Measurements from ENCODE around the gene ARHGEF16.

ARHGEF16 gene

DNA sequence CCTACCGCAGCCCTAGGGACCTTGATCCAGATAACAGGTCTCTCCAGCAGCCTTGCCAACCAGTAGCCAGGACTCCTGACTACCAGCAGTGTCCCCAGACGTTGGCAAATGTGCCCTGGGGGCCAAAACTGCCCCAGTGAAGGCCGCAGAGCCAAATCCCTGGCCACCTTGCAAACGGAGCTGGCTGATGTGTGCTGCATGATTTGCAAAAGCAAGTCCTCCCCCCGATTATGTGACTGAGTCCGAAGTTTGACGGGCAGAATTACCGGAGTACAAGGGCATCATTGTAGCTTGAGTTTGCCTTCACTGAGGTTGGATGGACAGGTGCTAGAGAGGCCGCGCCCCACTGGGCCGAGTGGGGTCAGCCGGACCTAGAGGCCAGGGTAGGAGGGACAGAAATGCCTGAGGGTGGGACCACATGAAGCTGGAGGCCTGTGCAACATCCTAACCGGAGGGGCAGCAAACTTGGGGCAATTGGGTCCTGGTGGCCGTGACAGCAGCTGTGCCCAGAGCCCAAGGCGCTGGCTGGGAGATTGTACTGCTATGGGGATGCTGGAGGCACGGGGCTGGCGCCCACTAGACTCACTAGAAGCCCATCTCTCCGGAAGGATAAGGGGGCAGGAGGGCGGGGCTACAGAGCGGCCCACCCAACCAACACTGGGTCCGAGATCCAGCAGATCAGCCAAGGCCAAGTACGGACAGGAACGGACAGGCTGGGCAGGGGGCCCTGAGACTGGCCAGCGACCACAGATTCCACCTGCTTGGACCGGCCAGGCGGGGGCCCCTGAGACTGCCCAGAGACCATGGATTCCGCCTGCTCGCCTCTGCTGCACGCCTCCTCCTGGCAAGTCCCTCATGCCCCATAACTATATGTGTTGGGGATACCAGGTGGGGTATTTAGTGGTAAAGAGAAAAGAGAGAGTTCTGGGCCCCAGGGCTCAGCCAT is 2.8 kb downstream of the ARHGEF16 start:
- peaks cover 6% of the 10 kb centered on the region for H3K4me1 Mint-ChIP-seq
- H3K27ac Mint-ChIP-seq = no peak overlapping the region
- H3K36me3 Mint-ChIP-seq = no peaks in the 10 kb centered on the region
- H3K4me3 Mint-ChIP-seq = no peak overlapping the region
- H3K27me3 Mint-ChIP-seq = peaks cover 51% of the 10 kb centered on the region
- H3K9me3 Mint-ChIP-seq = no peaks in the 10 kb centered on the region
- ATAC-seq = no peak

- ATAC-seq = no peak
- H3K27ac Mint-ChIP-seq = no peak overlapping the region
- H3K36me3 Mint-ChIP-seq = no peaks in the 10 kb centered on the region
- no peak overlapping the region for H3K4me3 Mint-ChIP-seq
- H3K9me3 Mint-ChIP-seq = no peaks in the 10 kb centered on the region
- peaks cover 41% of the 10 kb centered on the region for H3K27me3 Mint-ChIP-seq
- H3K4me1 Mint-ChIP-seq = peaks cover 3% of the 10 kb centered on the region
These were observed 3.7 kb downstream of the ARHGEF16 start for GRCh38 chr1:3457910-3458883.

DNA sequence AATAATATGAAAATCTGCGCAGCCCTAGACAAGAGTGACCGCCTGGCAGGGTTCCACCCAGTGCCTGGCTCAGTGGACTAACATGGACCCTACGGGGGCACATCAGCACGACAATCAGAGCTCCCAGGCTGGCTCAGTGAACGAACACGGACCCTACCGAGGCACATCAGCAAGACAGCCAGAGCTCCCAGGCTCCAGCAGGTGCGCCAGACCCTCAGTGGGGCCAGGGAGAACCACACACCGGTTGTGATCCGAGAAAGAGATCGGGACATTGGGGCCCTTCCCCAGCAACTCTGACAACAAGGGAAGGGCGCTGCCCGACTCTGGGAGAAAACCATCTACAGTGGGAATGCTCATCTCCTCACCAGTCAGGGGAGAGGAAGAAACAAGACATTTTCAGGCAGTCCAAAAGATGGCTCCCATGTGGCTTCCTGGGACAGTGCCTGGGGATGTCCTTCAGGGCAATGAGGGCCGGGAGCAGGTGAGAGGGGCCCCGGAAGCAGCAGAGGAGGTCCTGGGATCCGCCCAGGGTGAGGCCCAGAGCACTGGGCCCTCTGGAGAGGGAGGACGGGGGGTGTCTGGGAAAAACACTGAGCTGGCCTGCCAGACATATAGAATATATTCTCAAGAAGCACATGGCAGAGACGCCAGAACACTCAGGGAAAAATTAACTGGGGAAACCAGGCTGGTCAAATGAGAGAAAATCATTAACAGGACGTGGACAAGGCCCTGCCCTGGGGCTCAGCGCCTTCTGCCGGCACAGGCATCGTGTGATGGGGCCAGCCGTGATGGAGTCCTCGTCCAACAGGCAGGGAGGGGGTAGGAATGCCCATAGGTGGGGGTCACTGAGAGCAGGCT is 4.8 kb downstream of the ARHGEF16 start:
- no peak for ATAC-seq
- H3K9me3 Mint-ChIP-seq = no peaks in the 10 kb centered on the region
- H3K27ac Mint-ChIP-seq = no peak overlapping the region
- no peaks in the 10 kb centered on the region for H3K36me3 Mint-ChIP-seq
- H3K4me1 Mint-ChIP-seq = no peaks in the 10 kb centered on the region
- H3K4me3 Mint-ChIP-seq = no peak overlapping the region
- H3K27me3 Mint-ChIP-seq = peaks cover 37% of the 10 kb centered on the region

- Mint-ChIP-seq H3K27ac (no peak overlapping the region), H3K36me3 (no peaks in the 10 kb centered on the region), H3K4me3 (no peak overlapping the region), H3K27me3 (peaks cover 43% of the 10 kb centered on the region), H3K9me3 (no peaks in the 10 kb centered on the region), H3K4me1 (no peaks in the 10 kb centered on the region)
- no peak for ATAC-seq
These were observed 5.6 kb downstream of the ARHGEF16 start for GRCh38 chr1:3459940-3460671.

DNA sequence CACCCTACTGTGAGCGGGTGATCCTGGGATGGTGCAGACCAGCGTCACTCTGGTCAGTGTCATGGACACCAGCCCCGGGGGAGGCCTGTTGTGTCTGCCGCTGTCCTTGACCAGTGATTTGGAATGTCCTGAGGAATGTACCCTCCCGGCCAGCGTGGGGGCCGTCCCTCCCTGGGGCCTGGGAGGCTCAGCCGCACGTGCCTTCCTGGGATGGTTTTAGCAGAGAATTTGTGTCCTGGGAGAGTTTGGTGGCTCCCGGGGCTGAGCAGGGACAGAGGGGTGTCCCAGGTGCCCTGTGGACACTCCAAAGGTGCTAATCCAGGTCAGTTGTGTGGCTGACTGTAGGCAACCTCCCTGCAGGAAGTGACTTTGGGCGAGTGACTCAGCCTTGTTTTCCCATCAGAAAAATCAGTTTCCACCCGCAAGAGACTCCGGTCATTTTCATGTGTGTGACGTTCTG is 6.2 kb downstream of the ARHGEF16 start:
- Mint-ChIP-seq H3K4me1 (peaks cover 3% of the 10 kb centered on the region), H3K36me3 (no peaks in the 10 kb centered on the region), H3K4me3 (no peak overlapping the region), H3K27ac (no peak overlapping the region), H3K9me3 (no peaks in the 10 kb centered on the region), H3K27me3 (peaks cover 43% of the 10 kb centered on the region)
- ATAC-seq = no peak

DNA sequence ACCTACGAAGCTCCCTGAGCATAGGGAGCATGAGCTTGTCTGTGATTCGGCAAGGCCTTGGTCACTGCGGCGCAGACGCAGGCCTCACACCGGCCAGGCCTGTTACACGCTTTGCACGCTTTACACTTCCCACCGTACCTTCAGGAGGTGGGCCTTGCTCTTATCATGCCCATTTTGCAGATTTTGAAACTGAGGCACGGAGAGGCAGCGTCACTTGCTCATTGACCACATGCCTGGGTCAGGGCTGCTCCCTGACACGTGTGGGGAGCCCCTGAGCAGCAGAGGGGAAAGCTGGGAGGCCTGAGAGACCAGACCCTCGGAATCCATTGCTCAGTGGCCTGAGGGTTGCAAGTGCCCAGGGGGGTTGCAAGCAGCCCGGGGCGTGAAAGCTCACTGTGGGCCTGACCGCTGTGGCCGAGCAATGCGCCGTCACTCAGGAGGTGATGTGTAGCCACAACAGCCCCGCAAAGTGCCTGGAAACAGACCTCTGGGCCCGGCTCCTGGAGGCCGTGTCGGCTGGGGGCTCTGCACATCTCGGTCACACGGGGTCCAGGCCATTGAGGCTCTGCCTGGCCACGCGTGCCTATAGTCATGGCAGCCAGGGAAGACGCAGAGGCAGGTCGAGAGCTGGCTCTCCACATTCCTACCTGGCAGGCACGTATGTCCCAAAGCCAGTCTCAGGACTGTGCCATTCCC is 6.9 kb downstream of the ARHGEF16 start:
- Mint-ChIP-seq H3K27me3 (peaks cover 48% of the 10 kb centered on the region), H3K4me1 (peaks cover 6% of the 10 kb centered on the region), H3K9me3 (no peaks in the 10 kb centered on the region), H3K27ac (no peak overlapping the region), H3K4me3 (no peak overlapping the region), H3K36me3 (no peaks in the 10 kb centered on the region)
- ATAC-seq = no peak

- ATAC-seq = peak; percentile 10
- Mint-ChIP-seq H3K4me1 (peaks cover 6% of the 10 kb centered on the region), H3K36me3 (no peaks in the 10 kb centered on the region), H3K9me3 (no peaks in the 10 kb centered on the region), H3K27ac (no peak overlapping the region), H3K4me3 (no peak overlapping the region), H3K27me3 (peaks cover 53% of the 10 kb centered on the region)
These were observed 7.4 kb downstream of the ARHGEF16 start for GRCh38 chr1:3461934-3462275.

- H3K4me1 Mint-ChIP-seq = peaks cover 6% of the 10 kb centered on the region
- no peak overlapping the region for H3K4me3 Mint-ChIP-seq
- H3K36me3 Mint-ChIP-seq = no peaks in the 10 kb centered on the region
- peaks cover 59% of the 10 kb centered on the region for H3K27me3 Mint-ChIP-seq
- H3K9me3 Mint-ChIP-seq = no peaks in the 10 kb centered on the region
- no peak for ATAC-seq
- H3K27ac Mint-ChIP-seq = no peak overlapping the region
These were observed 8.0 kb downstream of the ARHGEF16 start for GRCh38 chr1:3462356-3463012.

DNA sequence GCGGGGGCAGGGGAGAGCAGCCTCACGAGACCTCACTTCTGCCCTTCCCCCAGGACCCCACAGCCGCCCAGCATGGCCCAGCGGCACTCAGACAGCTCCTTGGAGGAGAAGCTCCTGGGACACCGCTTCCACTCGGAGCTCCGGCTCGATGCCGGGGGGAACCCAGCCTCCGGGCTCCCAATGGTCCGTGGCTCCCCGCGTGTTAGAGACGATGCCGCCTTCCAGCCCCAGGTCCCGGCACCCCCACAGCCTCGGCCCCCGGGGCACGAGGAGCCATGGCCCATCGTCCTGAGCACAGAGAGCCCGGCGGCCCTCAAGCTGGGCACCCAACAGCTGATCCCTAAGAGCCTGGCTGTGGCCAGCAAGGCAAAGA is 8.5 kb downstream of the ARHGEF16 start:
- H3K4me1 Mint-ChIP-seq = peaks cover 6% of the 10 kb centered on the region
- no peak overlapping the region for H3K27ac Mint-ChIP-seq
- H3K4me3 Mint-ChIP-seq = no peak overlapping the region
- no peaks in the 10 kb centered on the region for H3K36me3 Mint-ChIP-seq
- ATAC-seq = no peak
- H3K27me3 Mint-ChIP-seq = peaks cover 59% of the 10 kb centered on the region
- H3K9me3 Mint-ChIP-seq = no peaks in the 10 kb centered on the region

DNA sequence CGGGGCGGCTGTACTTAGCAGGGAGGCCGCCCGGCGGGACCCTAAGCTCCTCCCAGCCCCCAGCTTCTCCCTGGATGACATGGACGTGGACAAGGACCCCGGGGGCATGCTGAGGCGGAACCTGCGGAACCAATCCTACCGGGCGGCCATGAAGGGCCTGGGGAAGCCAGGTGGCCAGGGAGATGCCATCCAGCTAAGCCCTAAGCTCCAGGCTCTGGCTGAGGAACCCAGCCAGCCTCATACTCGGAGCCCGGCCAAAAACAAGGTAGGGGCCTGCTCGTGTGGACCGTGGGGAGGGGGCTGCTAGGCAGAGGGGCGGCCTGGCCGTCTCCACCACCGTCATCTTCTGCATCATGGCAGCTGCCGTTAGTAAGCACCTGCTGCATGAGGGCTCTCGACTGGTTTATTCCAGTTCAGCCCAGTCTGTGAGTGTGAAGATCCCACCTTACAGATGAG is 9.0 kb downstream of the ARHGEF16 start:
- peaks cover 62% of the 10 kb centered on the region for H3K27me3 Mint-ChIP-seq
- H3K4me1 Mint-ChIP-seq = peaks cover 6% of the 10 kb centered on the region
- no peak for ATAC-seq
- no peak overlapping the region for H3K27ac Mint-ChIP-seq
- H3K4me3 Mint-ChIP-seq = no peak overlapping the region
- H3K9me3 Mint-ChIP-seq = no peaks in the 10 kb centered on the region
- H3K36me3 Mint-ChIP-seq = no peaks in the 10 kb centered on the region

DNA sequence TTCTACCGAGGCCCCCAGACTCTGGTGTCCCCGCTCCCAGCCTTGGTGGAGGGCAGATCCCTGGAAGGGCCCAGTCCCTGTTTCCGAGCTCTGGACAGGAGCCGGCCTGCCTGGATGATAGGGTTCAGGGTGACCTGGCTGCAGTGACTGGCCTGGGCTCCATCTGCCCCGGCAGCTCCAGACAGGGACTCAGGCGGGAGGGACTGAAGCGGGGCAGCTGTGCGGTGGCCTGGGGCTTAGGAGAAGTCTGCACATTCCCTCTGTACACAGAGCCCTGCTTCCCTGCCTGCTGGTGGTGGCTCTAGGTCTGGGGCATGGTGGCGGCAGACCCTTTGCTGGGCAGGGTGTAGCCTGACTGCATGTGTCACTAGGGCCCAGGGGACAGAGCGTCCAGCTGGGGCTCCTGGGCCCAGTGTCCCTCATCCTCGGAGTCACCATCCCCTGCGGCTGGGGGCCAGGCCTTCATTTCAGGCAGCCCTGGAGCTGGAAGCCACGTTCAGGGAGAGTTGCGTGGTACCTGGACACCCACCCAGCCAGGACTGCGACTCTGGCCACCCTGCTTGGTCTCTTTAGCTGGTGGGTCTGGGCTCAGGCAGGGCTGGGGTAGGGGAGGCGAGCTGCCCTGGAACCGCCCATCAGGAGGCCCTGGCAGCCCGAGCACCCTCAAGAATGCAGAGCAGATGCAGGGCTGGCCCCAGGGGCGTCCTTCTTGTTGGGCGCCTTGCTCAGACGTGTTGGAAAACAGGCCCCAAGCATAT is 9.6 kb downstream of the ARHGEF16 start:
- Mint-ChIP-seq H3K27me3 (peaks cover 65% of the 10 kb centered on the region), H3K9me3 (no peaks in the 10 kb centered on the region), H3K27ac (no peak overlapping the region), H3K4me1 (peaks cover 6% of the 10 kb centered on the region), H3K4me3 (no peak overlapping the region), H3K36me3 (no peaks in the 10 kb centered on the region)
- ATAC-seq = no peak

- Mint-ChIP-seq H3K36me3 (no peaks in the 10 kb centered on the region), H3K9me3 (no peaks in the 10 kb centered on the region)
These were observed 10.2 kb downstream of the ARHGEF16 start for GRCh38 chr1:3464649-3465025.

More at GRCh38 chr1:3464649-3465025, 10.2 kb downstream of the ARHGEF16 start:
- Mint-ChIP-seq H3K4me3 (no peak overlapping the region), H3K27me3 (peaks cover 59% of the 10 kb centered on the region), H3K4me1 (peaks cover 6% of the 10 kb centered on the region), H3K27ac (no peak overlapping the region)
- no peak for ATAC-seq
